Heart right ventricle (tissue), 16 donors: Measurements from ENCODE around the gene SH3RF2. TPM values are rescaled to one million over a fixed set of nuclear protein-coding genes. Genes with fewer than 3 reads are reported as not detected.

Experiments
- ATAC-seq, 8 donors: fragments of 200-7000 bp; cut with Tn5 transposase; one replicate each; pipeline ENCODE4 v1.9.1; 2020; ENCODE audit warnings: mild to moderate bottlenecking in 8 of 8, moderate library complexity in 8 of 8, moderate number of reproducible peaks in 1 of 8
- DNase-seq, 2 donors: peaks; one replicate each; pipeline ENCODE4 v3.0.0-alpha.2; 2020
- H3K27ac ChIP-seq, 10 donors: fragments of 200-600 bp; sonication (generic) in 2 of 10; one replicate each; pipeline versions ENCODE4 v1.5.0 to v1.8.0; 2020 to 2022; ENCODE audit warnings: mild to moderate bottlenecking in 3 of 10
- H3K27me3 ChIP-seq, 7 donors: fragments of 200-600 bp; one replicate each; pipeline ENCODE4 v1.8.0; 2021 to 2022; ENCODE audit warnings: mild to moderate bottlenecking in 2 of 7
- H3K36me3 ChIP-seq, 9 donors: fragments of 200-600 bp; sonication (generic) in 1 of 9; one replicate each; pipeline versions ENCODE4 v1.5.0 to v1.8.0; 2020 to 2022; ENCODE audit warnings: mild to moderate bottlenecking in 2 of 9
- H3K4me1 ChIP-seq, 9 donors: fragments of 200-600 bp; sonication (generic) in 1 of 9; one replicate each; pipeline versions ENCODE4 v1.5.0 to v1.8.0; 2020 to 2022; ENCODE audit warnings: mild to moderate bottlenecking in 4 of 9
- H3K4me3 ChIP-seq, 10 donors: fragments of 200-600 bp; sonication (generic) in 2 of 10; one replicate each; pipeline versions ENCODE4 v1.5.0 to v1.8.0; 2020 to 2022; ENCODE audit warnings: mild to moderate bottlenecking in 7 of 10, moderate library complexity in 2 of 10
- H3K9me3 ChIP-seq, 11 donors: fragments of 200-600 bp in 10 of 11; sonication (generic) in 2 of 11; one replicate each; pipeline versions ENCODE4 v1.5.0 to v1.8.0; 2013 to 2022; ENCODE audit warnings: mild to moderate bottlenecking in 2 of 11, control low read depth in 1 of 11, moderate library complexity in 1 of 11
- CTCF ChIP-seq, 9 donors: fragments of 200-600 bp; sonication (generic) in 2 of 9; IDR thresholded peaks; one replicate each; pipeline versions ENCODE4 v1.5.0 to v1.8.0; 2021 to 2022; ENCODE audit warnings: antibody characterized with exemption in 9 of 9, mild to moderate bottlenecking in 5 of 9, moderate library complexity in 1 of 9
- WGBS, 2 donors: extraction: QIAGEN DNeasy Blood & Tissue Kit; methylation state at CpG; one replicate each; pipeline ENCODE4 v1.1.7; 2013; ENCODE audit warnings: inconsistent platforms in 1 of 2; 5-methylcytosine and 5-hydroxymethylcytosine counted together
- intact Hi-C, 10 donors: fragments of 100-400 bp; cut with DNase I; formaldehyde crosslinking; loops; one replicate each; pipeline versions ENCODE4 v1.11.1 to v1.14.2; 2022
- polyA plus RNA-seq, 2 donors: library from polyadenylated mRNA; stranded (reverse); fragments of 200-250 nt; gene quantifications; one replicate each; pipeline ENCODE4 v1.2.3, GENCODE V29; 2013
- total RNA-seq, 10 donors: library from RNA; stranded (reverse); fragmentation: NEBNext Ultra II Directional in 3 of 10; extraction: Animal tissue kit (Norgen Biotek cat#: 25700) in 3 of 10; gene quantifications; one replicate each; pipeline versions ENCODE4 v1.2.1 to v1.2.4, GENCODE V29; 2021 to 2023
- donor health status: Arrhythmogenic right ventricular cardiomyopathy.
- donor health status: ischemic (EF 13 %, LVEDD 7.1; RV severe dilation, severe dysfunction).
- donor health status: healthy with polysubstance abuse.
- donor health status: DM: no; HTN: yes; CAD: no.
- donor health status: DM: no; HTN: no; CAD: no.
- donor health status: ischemic (EF 25% LVEDD 6.9; RV normal size, moderate dysfunction).
- donor health status: ischemic (EF 25% LVEDD 5.7; RV mildly dilated, moderate dysfunction).
- donor health status: healthy.
- donor health status: DM: yes; HTN: yes; CAD: no.
- donor health status: Ischemic cardiomyopathy.
- donor health status: ischemic (EF 35%, LVEDD 5.7; RV mildly dilated, moderate dysfunction).
- donor health status: nonischemic (EF 11% LVEDD 7.7; RV severe dilation, severe dysfunction).
- donor health status: DM: yes; HTN: yes; CAD: no.
- donor health status: PGD.
- donor health status: ischemic (EF 29% LVEDD 5.4; RV normal size, mild dysfunction).
- donor health status: nonischemic (EF 23%, LVEDD 6.1; RV moderate dilation, normal function).

SH3RF2 gene
- total and polyA plus RNA-seq, 12 donors: 32.9 to 887 (median 219) TPM

GRCh38 chr5:146016764-146017484 is 80.5 kb downstream of the SH3RF2 start:
- 52 to 60% methylated on average over 4 of the region's 4 CpGs for whole genome bisulfite sequencing, 2 donors
- H3K27me3 ChIP-seq: no peaks in the 10 kb centered on the region
- DNase-seq (no peak), ATAC-seq (peak in 7 of 8 donors; percentile 34 to 87 (median 52))
- H3K27ac ChIP-seq: peak overlapping the region in 7 of 10 donors; percentile 18 to 75 (median 54)
- H3K4me3 ChIP-seq: no peak overlapping the region
- H3K36me3 ChIP-seq: no peaks in the 10 kb centered on the region
- intact Hi-C loops: no loop called here
- no peak for TF ChIP-seq CTCF (IDR thresholded peaks at IDR 0.05)
- peaks cover 0 to 12% (median 0%) of the 10 kb centered on the region in 9 donors for H3K4me1 ChIP-seq
- H3K9me3 ChIP-seq: no peaks in the 10 kb centered on the region

GRCh38 chr5:146018514-146019375 is 82.4 kb downstream of the SH3RF2 start:
- H3K4me3 ChIP-seq: no peak overlapping the region
- H3K27me3 ChIP-seq: no peaks in the 10 kb centered on the region
- no peaks in the 10 kb centered on the region for H3K36me3 ChIP-seq
- no peak for ATAC-seq
- 59 to 83% methylated on average over 5 of the region's 5 CpGs for WGBS, 2 donors
- H3K27ac ChIP-seq: no peak overlapping the region
- H3K9me3 ChIP-seq: no peaks in the 10 kb centered on the region
- TF ChIP-seq CTCF (IDR thresholded peaks at IDR 0.05): no peak
- no peak for DNase-seq
- intact Hi-C loops: no loop called here
- peaks cover 0 to 12% (median 0%) of the 10 kb centered on the region in 9 donors for H3K4me1 ChIP-seq

- Histone ChIP-seq H3K4me1 (peaks cover 0 to 12% (median 0%) of the 10 kb centered on the region in 9 donors), H3K27me3 (no peaks in the 10 kb centered on the region), H3K36me3 (no peaks in the 10 kb centered on the region), H3K4me3 (no peak overlapping the region), H3K27ac (no peak overlapping the region), H3K9me3 (no peaks in the 10 kb centered on the region)
- DNase-seq (no peak), ATAC-seq (no peak)
- no peak for TF ChIP-seq CTCF (IDR thresholded peaks at IDR 0.05)
- 45 to 94% methylated on average over 2 of the region's 2 CpGs for WGBS, 2 donors
- intact Hi-C loops: no loop called here
Measured at GRCh38 chr5:146020100-146020499, 83.7 kb downstream of the SH3RF2 start.

GRCh38 chr5:146024034-146024433 is 87.7 kb downstream of the SH3RF2 start:
- H3K27me3 ChIP-seq: no peaks in the 10 kb centered on the region
- H3K36me3 ChIP-seq: no peaks in the 10 kb centered on the region
- intact Hi-C loops: no loop called here
- H3K4me3 ChIP-seq: no peak overlapping the region
- TF ChIP-seq CTCF (IDR thresholded peaks at IDR 0.05): no peak
- ATAC-seq (no peak), DNase-seq (no peak)
- H3K4me1 ChIP-seq: peaks cover 0 to 7% (median 0%) of the 10 kb centered on the region in 9 donors
- WGBS, 2 donors: 93 to 94% methylated on average over 3 of the region's 3 CpGs
- H3K9me3 ChIP-seq: no peaks in the 10 kb centered on the region
- no peak overlapping the region for H3K27ac ChIP-seq
